SK-N-SH (cell line): Measurements from ENCODE around the gene PROP1. TPM values are rescaled to one million over a fixed set of nuclear protein-coding genes. Genes with fewer than 3 reads are reported as not detected.

ENCODE experiments used
- CTCF ChIA-PET: fragments of 300-600, 350-600 bp; formaldehyde crosslinking; extraction: SDS; loops from one replicate; lab custom pipeline; 2021; lab: Yijun Ruan, JAX
- POLR2A ChIA-PET: fragments of 350-600 bp; sonication (Branson Sonifier 250); formaldehyde crosslinking; extraction: SDS; loops from one replicate; lab custom pipeline; 2020; ENCODE audit warnings: antibody characterized with exemption, inconsistent platforms; lab: Yijun Ruan, JAX
- DNase-seq: peaks from one replicate; pipeline ENCODE4 v3.0.0; 2012
- H2AFZ ChIP-seq: fragments of 200-600 bp; sonication (generic); 2 replicates; pipeline ENCODE4 v1.8.1; 2016; ENCODE audit warnings: antibody characterized with exemption, mild to moderate bottlenecking, low read depth
- H3F3A ChIP-seq: fragments of 200-600 bp; sonication (generic); replicated peaks from 2 replicates; pipeline ENCODE3; 2016; ENCODE audit warnings: antibody characterized with exemption, mild to moderate bottlenecking; ENCODE audit not compliant: insufficient read depth
- H3K27ac ChIP-seq, 2 experiments: fragments of 200-500 bp in 1 of 2; fragments of 200-600 bp in 1 of 2; sonication (Bioruptor generic) in 1 of 2; sonication (generic), shearing (Covaris generic) in 1 of 2; 2 replicates each; pipeline versions ENCODE4 v1.5.1 to v1.6.1; 2014 to 2016; ENCODE audit warnings: low read depth in 2 of 2, inconsistent platforms in 1 of 2, low read length in 1 of 2, mild to moderate bottlenecking in 1 of 2, mixed read lengths in 1 of 2
- H3K27me3 ChIP-seq: fragments of 200-600 bp; sonication (generic), shearing (Covaris generic); 2 replicates; pipeline ENCODE4 v1.6.1; 2016; ENCODE audit warnings: mixed run types; ENCODE audit not compliant: insufficient read depth
- H3K36me3 ChIP-seq, 2 experiments: fragments of 200-500 bp in 1 of 2; fragments of 200-600 bp in 1 of 2; sonication (Bioruptor generic) in 1 of 2; sonication (generic) in 1 of 2; replicated peaks in 1 of 2; 2 replicates each; pipeline versions ENCODE3 to v1.5.1; 2014 to 2016; ENCODE audit warnings: low read length in 1 of 2, mild to moderate bottlenecking in 1 of 2; ENCODE audit not compliant: insufficient read depth in 2 of 2, control insufficient read depth in 1 of 2
- H3K4me1 ChIP-seq, 2 experiments: fragments of 200-500 bp in 1 of 2; fragments of 200-600 bp in 1 of 2; sonication (Bioruptor generic) in 1 of 2; sonication (generic), shearing (Covaris generic) in 1 of 2; 2 replicates each; pipeline versions ENCODE4 v1.5.1 to v1.6.1; 2014 to 2016; ENCODE audit warnings: low read depth in 1 of 2, low read length in 1 of 2, mixed run types in 1 of 2; ENCODE audit not compliant: insufficient read depth in 2 of 2, control insufficient read depth in 1 of 2
- H3K4me2 ChIP-seq: fragments of 200-600 bp; sonication (generic), shearing (Covaris generic); 2 replicates; pipeline ENCODE4 v1.6.1; 2017; ENCODE audit warnings: mixed run types
- H3K4me3 ChIP-seq, 2 experiments: fragments of 200-500 bp in 1 of 2; fragments of 200-600 bp in 1 of 2; sonication (Bioruptor generic) in 1 of 2; sonication (generic), shearing (Covaris generic) in 1 of 2; 2 replicates each; pipeline versions ENCODE4 v1.5.1 to v1.8.1; 2014 to 2016; ENCODE audit warnings: low read depth in 2 of 2, inconsistent platforms in 1 of 2, low read length in 1 of 2, mild to moderate bottlenecking in 1 of 2, mixed read lengths in 1 of 2, moderate library complexity in 1 of 2
- H3K79me2 ChIP-seq: fragments of 200-600 bp; sonication (generic); 2 replicates; pipeline ENCODE4 v1.8.1; 2017; ENCODE audit warnings: mild to moderate bottlenecking; ENCODE audit not compliant: insufficient read depth
- H3K9ac ChIP-seq: fragments of 200-600 bp; sonication (generic); 2 replicates; pipeline ENCODE4 v1.6.1; 2017; ENCODE audit warnings: mixed run types
- H3K9me2 ChIP-seq: fragments of 200-600 bp; sonication (generic); 2 replicates; pipeline ENCODE4 v1.6.1; 2017; ENCODE audit warnings: mixed run types
- H3K9me3 ChIP-seq: fragments of 200-600 bp; sonication (generic); 2 replicates; pipeline ENCODE4 v1.6.1; 2017; ENCODE audit warnings: mixed run types, mild to moderate bottlenecking, moderate library complexity
- H4K20me1 ChIP-seq: fragments of 200-600 bp; sonication (generic); 2 replicates; pipeline ENCODE4 v1.6.1; 2017; ENCODE audit warnings: mild to moderate bottlenecking, mixed run types; ENCODE audit not compliant: insufficient read depth
- CHD2 ChIP-seq: fragments of 150-350 bp; IDR thresholded peaks from 2 replicates; pipeline ENCODE4 v1.6.1; 2018; ENCODE audit warnings: low read length; ENCODE audit not compliant: partially characterized antibody
- ELF1 ChIP-seq: IDR thresholded peaks from 2 replicates; pipeline ENCODE4 v1.4.0; 2012
- FOSL2 ChIP-seq: IDR thresholded peaks from 2 replicates; pipeline ENCODE4 v1.4.0; 2012; ENCODE audit warnings: low read depth, mild to moderate bottlenecking, moderate library complexity, borderline replicate concordance
- FOXJ3 ChIP-seq: sonication (generic); formaldehyde crosslinking; IDR thresholded peaks from 2 replicates; pipeline ENCODE4 v1.5.1; 2020; ENCODE audit warnings: mild to moderate bottlenecking, missing genetic modification reagents
- FOXM1 ChIP-seq: IDR thresholded peaks from 2 replicates; pipeline ENCODE4 v1.4.0; 2012; ENCODE audit warnings: low read depth, mild to moderate bottlenecking
- GABPA ChIP-seq: IDR thresholded peaks from 2 replicates; pipeline ENCODE4 v1.4.0; 2012; ENCODE audit warnings: low read depth, mild to moderate bottlenecking
- GATA2 ChIP-seq: sonication (generic); formaldehyde crosslinking; IDR thresholded peaks from 2 replicates; pipeline ENCODE4 v1.5.0; 2020; ENCODE audit warnings: mild to moderate bottlenecking, missing genetic modification reagents
- MXI1 ChIP-seq: IDR thresholded peaks from 2 replicates; pipeline ENCODE4 v1.6.1; 2012; ENCODE audit warnings: mild to moderate bottlenecking, low read depth, low read length, improper control_type of control experiment
- NFIC ChIP-seq: IDR thresholded peaks from 2 replicates; pipeline ENCODE4 v1.4.0; 2012; ENCODE audit warnings: borderline replicate concordance
- NRF1 ChIP-seq: IDR thresholded peaks from 2 replicates; pipeline ENCODE4 v1.6.1; 2012; ENCODE audit warnings: low read depth, mild to moderate bottlenecking, low read length
- POLR2AphosphoS5 ChIP-seq: IDR thresholded peaks from 2 replicates; pipeline ENCODE4 v1.6.1; 2012; ENCODE audit warnings: low read depth, low read length
- RXRA ChIP-seq: IDR thresholded peaks from 2 replicates; pipeline ENCODE4 v1.4.0; 2012; ENCODE audit warnings: low read depth, mild to moderate bottlenecking, borderline replicate concordance
- SIN3A ChIP-seq: IDR thresholded peaks from 2 replicates; pipeline ENCODE4 v1.6.1; 2012; ENCODE audit warnings: low read depth, mild to moderate bottlenecking, low read length, moderate library complexity, borderline replicate concordance
- SMC3 ChIP-seq: IDR thresholded peaks from 2 replicates; pipeline ENCODE4 v1.6.1; 2012; ENCODE audit warnings: low read depth, low read length, improper control_type of control experiment
- USF2 ChIP-seq: fragments of 150-350 bp; IDR thresholded peaks from 2 replicates; pipeline ENCODE4 v1.6.1; 2017; ENCODE audit warnings: antibody characterized with exemption, low read length, low read depth, borderline replicate concordance
- WGBS: methylation state at CpG from one replicate; pipeline ENCODE4 v1.1.6; 2017; ENCODE audit warnings: low lambda C conversion rate; 5-methylcytosine and 5-hydroxymethylcytosine counted together
- polyA plus RNA-seq, 3 experiments: library from polyadenylated mRNA; depleted of rRNA; stranded (reverse); fragments of >200 nt; gene quantifications; 2 replicates each; pipeline ENCODE4 v1.2.3, GENCODE V29; 2012
- TF ChIP-seq, protein P1 (sequence below): fragments of 150-350 bp; IDR thresholded peaks from 2 replicates; pipeline ENCODE4 v1.6.1; 2016; ENCODE audit warnings: mild to moderate bottlenecking, low read depth, low read length

Gene PROP1
- polyA plus RNA-seq, 1 of the 3 experiments (the other 2 are of a cell fraction) = not detected

GRCh38 chr5:177994561-177995190 is 1.4 kb downstream of the PROP1 start:
- WGBS = 31% methylated on average over 10 of the region's 10 CpGs
- POLR2A ChIA-PET = no interaction called here
- H3K4me2 ChIP-seq = no peak overlapping the region
- DNase-seq = no peak
- peaks cover 24% of the 10 kb centered on the region for H3K27me3 ChIP-seq
- no peaks in the 10 kb centered on the region for H3F3A ChIP-seq
- H3K79me2 ChIP-seq = no peaks in the 10 kb centered on the region
- CTCF ChIA-PET = no interaction called here
- H3K9ac ChIP-seq = no peak overlapping the region
- H2AFZ ChIP-seq = no peak overlapping the region
- TF ChIP-seq FOSL2 = no peak
- TF ChIP-seq USF2 = no peak
- no peak for TF ChIP-seq FOXM1
- no peak for TF ChIP-seq GABPA
- TF ChIP-seq SIN3A = no peak
- no peak for TF ChIP-seq POLR2AphosphoS5
- H3K9me2 ChIP-seq = no peaks in the 10 kb centered on the region
- H3K4me3 ChIP-seq = no peak overlapping the region
- no peak overlapping the region for H3K27ac ChIP-seq
- no peaks in the 10 kb centered on the region for H3K4me1 ChIP-seq
- H4K20me1 ChIP-seq = no peaks in the 10 kb centered on the region
- H3K9me3 ChIP-seq = no peaks in the 10 kb centered on the region
- no peaks in the 10 kb centered on the region for H3K36me3 ChIP-seq

GRCh38 chr5:177994063-177994462 is 2.0 kb downstream of the PROP1 start:
- Histone ChIP-seq H3K36me3 (no peaks in the 10 kb centered on the region), H3K27ac (no peak overlapping the region), H3K4me3 (no peak overlapping the region), H3F3A (no peaks in the 10 kb centered on the region), H4K20me1 (no peaks in the 10 kb centered on the region), H3K9me3 (no peaks in the 10 kb centered on the region), H3K4me2 (no peak overlapping the region), H3K79me2 (no peaks in the 10 kb centered on the region), H2AFZ (no peak overlapping the region), H3K9me2 (no peaks in the 10 kb centered on the region), H3K9ac (no peak overlapping the region), H3K27me3 (peaks cover 29% of the 10 kb centered on the region), H3K4me1 (no peaks in the 10 kb centered on the region)
- ChIA-PET POLR2A (no interaction called here), CTCF (no interaction called here)
- TF ChIP-seq SIN3A (no peak), FOXJ3 (CRISPR knock-in tag) (no peak), RXRA (no peak), MXI1 (no peak), GATA2 (CRISPR knock-in tag) (no peak), CHD2 (no peak), ELF1 (no peak), NFIC (no peak), SMC3 (no peak), NRF1 (no peak)
- TF ChIP-seq, protein P1, sequence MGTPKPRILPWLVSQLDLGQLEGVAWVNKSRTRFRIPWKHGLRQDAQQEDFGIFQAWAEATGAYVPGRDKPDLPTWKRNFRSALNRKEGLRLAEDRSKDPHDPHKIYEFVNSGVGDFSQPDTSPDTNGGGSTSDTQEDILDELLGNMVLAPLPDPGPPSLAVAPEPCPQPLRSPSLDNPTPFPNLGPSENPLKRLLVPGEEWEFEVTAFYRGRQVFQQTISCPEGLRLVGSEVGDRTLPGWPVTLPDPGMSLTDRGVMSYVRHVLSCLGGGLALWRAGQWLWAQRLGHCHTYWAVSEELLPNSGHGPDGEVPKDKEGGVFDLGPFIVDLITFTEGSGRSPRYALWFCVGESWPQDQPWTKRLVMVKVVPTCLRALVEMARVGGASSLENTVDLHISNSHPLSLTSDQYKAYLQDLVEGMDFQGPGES = no peak
- 34% methylated on average over 9 of the region's 19 CpGs for WGBS
- DNase-seq = no peak
